ENCODE measurements around the gene SLC35A2.
A peak's percentile ranks its signal among the peaks of the same experiment; 100 is the strongest.

Gene SLC35A2

DNA sequence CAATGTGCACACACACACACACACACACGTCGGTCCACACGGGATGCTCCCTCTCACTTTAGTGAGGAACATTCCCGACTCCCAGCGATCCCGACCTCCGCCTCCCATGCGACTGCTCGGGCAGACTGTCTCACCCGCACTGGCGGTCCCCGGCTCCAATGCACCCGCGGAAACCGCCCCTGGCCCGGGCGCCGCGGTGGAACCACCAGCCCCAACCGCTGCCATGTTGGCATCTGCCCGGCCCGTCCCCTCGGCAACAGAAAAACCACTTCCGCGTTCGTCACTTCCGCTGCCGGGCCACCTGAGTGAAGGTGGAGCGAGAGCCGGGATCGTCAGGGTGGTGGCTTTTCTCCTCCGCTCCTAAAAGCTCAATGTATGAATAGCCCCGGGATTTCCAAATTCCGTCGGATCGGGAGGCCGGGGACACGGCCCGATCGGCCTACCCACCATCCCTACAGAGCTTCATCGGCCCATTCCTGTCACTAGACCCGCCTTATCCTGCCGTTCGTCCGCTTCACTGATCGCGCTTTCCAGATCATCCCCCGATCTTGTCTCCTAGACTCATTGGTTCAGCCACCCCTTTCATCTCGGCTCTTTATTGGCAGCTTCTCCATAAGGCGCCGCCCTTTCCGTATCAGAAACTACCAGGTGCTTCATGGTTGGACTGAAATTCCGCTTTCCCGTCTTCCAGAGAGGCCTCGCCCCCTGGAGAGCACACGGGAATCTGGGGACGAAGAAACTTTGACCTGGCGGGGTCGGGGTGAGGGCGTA, at the start of gene SLC35A2:
SLC35A2 (minus strand) TSS at position 235 of the 771 bp plus-strand sequence; CDS start at position 225, 10 bp downstream.
- peak; percentile 1 to 86 (median 58) for DNase-seq

DNA sequence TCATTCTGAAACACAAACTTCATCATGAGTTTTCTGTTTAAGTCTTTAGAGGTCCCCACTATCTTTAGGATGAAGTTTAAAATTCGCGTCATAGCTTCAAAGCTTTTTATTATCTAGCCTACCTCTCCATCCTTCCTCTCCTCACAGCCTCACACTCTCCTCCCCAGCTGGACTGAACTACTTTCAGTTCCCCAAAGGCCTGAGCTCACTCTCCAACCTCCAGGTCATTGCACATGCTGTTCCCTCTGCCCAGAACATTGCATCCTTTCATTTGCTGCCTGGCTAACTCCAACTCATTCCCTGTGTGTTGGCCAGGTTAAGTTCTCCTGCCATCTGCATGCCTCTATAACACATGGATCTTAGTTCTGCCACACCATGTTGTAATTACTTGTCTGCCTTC, 48.8 kb upstream of the SLC35A2 start:
- peak in 1 of 56 donors; percentile 0 for DNase-seq

DNA sequence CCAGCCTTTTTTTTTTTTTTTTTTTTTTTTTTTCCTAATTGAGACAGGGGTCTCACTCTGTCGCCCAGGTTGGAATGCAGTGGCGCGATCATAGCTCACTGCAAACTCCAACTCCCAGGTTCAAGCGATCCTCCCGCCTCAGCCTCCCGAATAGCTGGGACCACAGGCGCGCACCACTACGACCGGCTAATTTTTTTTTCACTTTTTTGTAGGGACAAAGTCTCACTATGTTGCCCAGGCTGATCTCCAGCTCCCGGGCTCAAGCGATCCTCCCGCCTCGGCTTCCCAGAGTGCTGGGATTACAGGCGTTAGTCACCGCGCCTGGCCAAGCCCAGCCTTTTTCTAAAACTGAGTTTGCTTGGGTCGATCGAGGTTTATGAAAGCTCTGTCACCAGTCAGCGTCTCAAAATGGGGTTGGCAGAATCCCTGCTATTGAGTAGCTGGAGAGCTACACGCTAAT, 47.2 kb upstream of the SLC35A2 start:
- peak in 11 of 56 donors; percentile 7 to 58 (median 18) for DNase-seq

DNA sequence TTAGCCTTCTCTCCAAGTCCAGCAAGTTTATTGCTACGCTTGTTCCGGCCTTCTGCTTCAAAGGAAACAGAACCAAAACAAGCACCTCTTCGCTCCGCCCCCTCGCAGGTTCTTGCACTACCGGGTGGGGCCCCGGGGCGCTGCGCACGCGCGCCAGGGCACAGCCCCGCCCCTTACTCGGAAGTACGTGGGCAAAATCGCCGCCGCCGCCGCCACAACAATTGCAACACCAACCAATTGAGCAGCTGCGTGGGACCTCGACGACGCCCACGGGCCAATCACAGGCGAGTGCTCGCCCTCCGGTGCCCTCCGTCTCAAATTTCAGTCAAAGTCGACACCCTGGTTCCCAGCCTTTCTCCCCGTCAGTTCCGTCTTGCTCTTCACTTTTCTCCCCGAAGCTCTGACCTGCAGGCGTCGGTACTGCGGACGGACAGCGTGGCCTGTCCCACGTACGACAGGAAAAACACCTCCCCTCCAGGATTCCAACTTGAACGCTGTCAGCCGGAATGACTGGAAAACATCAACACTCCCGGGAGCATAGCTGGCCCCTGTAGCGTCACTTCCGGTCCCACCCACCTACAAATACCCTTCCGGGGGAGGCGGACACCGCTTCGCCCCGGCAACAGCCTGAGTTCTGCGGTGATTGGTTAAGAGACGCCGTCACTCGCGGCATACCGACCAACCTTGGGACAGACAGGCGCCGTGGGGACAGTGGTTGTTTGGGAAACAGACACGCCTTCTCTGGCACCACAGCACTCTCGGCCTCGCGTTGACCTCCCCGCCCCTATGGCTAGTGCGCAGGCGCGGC, 46.6 kb upstream of the SLC35A2 start:
- peak; percentile 33 to 98 (median 90) for DNase-seq

DNA sequence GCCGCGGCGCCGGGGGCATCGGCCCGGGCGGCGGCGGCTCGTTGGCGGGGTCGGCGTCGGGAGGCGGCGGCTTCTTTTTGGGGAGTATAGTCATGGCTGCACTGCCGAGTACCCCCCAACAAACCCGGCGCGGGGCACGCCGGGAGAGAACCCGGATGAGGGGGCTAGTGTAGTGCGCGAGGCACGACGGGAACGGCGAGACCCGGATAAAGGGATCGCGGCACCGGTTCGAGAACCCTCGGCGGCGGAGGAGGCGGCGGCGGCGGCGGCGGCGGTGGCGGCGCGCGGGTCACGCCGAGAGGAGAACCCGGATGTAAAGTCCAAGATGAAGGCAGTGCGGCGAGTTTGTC, 46.0 kb upstream of the SLC35A2 start, which contains the start of gene OTUD5:
OTUD5 (minus strand) TSS at position 131 of the 350 bp plus-strand sequence; CDS start at position 94, 37 bp downstream.
- peak in 48 of 56 donors; percentile 11 to 79 (median 54) for DNase-seq

DNA sequence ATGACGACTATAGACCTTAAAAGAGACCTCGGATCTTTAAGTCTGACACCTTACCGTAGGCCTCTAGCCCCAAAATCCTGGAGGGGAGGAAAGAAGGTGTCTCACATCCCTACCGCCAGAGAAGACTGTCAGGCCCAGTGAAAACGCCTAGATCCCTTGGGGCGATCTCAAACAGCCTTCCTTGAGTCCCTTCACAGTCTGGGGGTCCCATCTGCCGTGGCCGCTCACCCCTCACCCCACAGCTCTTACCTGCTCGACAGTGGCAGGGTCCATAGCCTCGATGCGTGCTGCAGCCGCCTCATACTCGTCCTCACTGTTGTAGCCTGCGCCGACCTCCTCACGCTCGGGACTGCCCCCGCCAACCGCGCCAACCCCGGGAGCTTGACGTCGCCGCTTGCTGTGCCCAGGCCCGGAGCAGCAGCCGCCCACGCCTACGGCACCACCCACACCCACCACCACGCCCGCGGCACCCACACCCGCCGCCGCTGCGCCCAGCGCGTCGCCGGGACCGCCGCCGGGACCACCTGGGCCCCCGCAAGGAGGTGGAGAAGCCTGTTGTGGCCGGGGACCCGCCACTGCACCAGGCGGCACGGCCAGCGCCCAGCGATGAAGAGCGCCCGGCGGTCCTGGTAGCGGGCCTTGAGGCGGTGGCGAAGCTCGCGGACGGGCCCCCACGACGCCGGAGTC, 45.4 kb upstream of the SLC35A2 start:
- peak in 2 of 56 donors; percentile 1 to 3 for DNase-seq

DNA sequence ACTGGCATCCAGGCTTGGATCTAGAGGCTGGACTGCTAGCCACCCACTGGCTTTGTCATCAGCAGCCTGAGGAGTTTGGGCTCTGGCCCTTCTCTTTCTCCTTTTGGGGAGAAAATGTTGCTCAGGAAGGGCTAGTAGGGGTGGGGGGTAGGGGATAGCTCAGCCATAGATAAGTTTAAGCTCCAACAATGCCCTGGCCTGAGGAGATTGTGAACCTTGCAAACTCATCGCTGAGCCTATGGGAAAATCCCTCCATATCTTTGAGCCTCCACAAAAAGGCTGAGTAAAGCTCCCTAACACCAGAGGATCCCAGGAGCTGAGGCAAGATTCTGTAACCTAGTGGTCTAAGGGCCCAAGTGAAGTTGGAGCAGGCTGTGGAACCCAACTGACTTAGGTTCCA, 37.1 kb upstream of the SLC35A2 start:
- no peak for DNase-seq

DNA sequence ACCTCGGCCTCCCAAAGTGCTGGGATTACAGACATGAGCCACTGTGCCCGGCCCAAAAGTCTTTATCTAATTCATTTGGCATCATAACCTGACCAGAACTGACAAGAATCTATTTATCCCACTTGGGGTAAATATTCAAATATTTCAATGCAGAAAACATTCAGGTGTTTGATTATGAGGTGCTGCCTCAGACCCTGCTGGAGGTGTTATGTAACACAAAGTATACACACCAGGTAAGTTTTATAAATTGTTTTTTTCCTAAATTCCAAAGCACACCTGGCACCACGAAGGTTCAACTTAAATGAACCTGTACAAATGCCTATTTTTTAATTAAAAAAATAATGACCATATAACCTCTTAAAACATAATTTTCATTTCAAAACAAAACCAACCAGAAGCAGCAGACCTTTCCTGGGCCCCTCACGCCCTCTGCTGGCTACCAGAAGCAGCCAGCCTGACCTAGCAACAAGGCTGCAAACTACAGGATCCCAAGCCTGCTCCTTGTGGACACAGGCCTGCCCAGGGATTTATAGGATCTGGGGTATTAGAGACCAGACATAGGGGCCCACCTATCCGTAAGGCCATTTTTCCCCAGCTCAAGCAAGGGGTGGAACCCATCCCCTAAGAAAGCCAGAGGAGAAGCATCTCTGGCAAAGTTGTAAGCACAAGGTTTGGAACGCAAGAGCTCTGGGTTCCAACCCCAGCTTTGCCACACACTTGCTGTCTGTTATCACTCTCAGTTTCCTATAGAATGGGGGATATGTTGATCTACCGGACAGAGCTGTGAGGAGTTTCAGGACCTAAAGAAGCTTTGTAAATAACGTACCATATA, 34.3 kb upstream of the SLC35A2 start:
- peak in 23 of 56 donors; percentile 0 to 41 (median 3) for DNase-seq

DNA sequence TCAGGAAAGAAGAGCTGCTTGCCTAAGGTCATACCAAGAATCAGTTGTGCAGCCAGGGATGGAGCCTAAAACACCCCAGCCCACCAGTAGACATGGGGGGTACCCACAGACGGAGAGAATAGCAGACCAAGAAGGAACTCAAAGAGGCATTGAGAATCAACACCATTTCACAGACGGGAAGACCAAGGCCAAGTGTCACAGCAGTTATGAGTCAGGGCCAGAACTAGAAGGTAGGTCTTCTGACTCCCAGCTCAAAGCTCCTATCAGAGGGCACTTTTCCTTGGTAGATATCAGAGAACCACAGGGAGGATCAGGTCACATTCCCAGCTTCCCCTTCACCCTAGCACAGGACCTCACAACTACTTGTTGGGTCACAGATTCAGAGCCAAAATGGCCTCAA, 31.4 kb upstream of the SLC35A2 start:
- no peak for DNase-seq

DNA sequence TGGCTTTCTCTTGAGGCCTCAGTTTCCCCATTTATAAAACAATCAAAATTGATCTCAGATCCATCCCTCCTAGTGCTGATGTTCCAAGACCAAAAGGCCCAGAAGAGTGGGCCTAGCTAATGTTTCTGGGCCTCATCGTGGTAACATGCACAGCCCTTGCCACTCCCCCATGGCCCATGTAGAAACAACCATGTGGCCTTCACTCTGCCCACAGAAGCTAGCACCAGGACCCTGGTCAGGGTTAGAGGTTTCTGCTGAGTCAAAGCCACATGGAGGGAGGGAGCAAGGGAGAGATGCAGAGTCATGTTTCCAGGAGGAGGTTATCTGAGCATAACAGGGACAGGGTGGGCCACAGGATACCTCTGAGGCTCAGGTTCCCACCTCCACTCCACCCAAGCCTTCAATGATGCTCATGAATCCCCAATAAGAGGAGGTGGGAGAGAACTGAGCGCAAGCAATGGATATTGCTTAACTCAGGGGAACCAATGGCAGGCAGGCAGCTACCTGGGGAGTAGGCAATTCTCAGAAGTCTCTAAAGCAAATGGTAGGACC, 29.0 kb upstream of the SLC35A2 start:
- DNase-seq, result no peak

DNA sequence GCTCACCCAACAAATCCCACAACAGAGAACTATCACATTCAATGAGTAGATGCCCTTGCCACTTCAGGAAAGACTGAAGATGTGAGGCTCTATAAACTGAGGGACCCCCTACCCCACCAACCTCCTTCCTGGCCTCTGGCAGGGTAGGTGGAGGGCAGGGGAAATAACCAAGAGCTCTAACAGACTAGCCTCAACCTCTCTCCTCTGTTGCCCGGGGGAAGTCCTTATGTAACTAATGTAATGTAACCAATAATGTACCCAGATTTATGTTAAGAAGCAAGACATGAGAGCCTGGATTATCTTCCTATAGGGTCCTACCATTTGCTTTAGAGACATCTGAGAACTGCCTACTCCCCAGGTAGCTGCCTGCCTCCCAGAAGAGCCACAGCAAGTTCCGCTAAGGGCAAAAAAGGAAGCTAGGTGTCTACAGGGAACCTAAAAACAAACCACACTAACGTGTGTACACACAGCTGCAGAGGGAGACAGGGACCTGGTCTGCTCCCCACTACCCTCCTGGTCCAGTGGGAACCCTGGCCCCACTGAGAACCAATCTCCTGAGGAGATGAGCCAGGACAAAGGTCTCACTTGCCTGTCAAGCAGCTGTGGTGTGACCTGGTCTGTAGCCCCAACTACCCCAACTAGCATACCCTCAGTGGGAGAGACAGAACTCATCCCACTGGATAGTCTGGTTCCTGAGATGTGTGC, 28.2 kb upstream of the SLC35A2 start:
- DNase-seq, result no peak

DNA sequence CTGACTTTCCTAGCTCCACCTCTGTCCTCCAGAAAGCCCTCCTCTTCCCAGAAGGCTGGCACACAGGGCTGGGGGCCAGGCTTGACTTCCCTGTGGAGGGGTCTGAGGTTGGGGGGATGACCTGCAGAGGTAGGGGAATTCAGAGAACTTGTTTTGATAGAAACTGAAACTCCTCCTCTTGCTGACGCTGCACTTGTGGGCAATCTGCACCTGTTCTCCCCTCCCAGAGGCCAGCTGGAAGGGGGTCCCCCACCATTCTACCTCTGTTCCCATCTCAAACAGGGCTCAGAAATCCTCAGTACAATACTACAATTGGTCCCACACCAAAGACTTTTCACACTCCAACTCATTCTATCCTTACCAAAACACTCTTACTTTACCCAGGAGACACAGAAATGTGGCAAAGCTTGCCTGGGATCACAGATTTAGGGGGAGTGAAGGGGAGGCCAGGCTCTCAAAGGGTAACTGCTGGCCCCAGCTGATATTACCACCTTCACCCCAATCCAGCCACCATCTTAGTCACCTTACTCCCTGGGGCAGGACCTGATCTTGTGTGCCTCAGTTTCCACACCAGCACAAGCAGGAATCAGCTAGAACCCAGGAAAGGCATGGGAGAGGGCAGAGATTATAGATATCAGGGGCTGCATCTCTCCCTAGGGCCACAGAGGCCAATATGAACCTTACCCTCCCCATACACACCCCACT, 27.4 kb upstream of the SLC35A2 start:
- DNase-seq, result no peak

DNA sequence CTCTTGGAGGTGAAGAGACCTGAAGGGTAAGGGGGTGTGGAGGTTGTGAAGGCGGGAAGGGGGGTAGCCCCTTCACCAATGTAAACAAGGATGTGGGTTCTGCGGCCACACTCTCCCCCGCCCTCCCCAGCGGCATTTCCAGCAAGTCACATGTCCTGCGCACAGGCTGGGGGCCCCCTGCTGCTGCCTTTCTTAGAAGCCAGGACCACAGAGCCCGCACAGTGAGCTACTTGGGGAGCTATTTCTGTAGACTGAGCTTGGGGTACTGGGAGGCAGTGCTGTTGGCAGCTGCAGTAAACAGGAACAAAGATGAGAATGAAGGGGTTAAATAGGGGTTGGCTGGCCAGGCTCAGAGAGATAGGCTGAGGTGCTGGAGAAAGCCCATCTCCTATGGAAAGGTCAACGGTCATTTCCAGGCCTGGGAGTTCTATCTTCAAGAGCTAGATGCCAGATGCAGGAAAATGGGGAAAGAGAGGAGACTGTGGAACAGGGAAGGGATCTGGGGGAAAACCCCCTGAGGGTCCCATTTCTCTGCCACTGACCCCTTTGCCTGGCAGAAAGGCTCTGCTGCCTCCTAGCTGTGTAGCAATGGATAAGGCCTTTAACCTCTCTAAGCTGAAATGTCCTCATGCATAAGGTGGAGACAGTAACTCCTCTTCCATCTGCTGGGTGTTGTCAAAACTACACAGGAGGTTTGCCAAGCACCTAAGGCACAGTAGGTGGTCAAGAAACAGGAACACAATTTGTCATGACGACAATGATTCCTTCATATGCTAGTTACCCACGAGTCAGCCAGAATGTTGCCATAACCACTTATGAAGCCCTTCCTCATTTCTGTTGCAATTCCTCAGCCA, 25.8 kb upstream of the SLC35A2 start:
- peak in 11 of 56 donors; percentile 0 to 11 (median 2) for DNase-seq

DNA sequence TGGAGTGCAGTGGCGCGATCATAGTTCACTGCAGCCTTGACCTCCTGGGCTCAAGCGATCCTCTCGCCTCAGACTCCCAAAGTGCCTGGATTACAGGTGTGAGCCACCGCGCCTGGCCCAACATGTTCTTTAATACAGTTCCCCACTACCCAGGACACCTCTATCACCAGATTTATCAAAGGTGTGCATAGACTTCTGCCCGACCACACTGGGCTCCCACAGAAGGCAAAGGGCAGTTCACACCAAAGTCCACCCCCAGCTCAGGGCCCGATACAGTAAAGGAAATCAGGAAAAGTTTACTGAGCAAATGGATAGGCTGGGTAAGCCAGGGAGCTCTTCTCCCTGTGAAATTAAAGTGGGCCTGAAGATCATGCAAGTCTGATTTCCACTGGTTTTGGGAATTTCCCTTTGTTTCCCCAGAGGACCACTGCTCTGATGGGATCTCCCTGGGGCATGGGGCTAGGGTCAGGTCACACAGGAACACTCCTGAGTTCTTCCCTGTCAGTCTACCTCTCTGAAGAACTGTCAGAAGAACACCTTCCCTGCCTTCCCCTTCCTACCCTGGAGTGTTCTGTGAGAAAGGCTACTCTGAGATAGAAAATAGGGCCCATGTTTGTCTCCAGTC, 25.1 kb upstream of the SLC35A2 start:
- DNase-seq, result no peak

DNA sequence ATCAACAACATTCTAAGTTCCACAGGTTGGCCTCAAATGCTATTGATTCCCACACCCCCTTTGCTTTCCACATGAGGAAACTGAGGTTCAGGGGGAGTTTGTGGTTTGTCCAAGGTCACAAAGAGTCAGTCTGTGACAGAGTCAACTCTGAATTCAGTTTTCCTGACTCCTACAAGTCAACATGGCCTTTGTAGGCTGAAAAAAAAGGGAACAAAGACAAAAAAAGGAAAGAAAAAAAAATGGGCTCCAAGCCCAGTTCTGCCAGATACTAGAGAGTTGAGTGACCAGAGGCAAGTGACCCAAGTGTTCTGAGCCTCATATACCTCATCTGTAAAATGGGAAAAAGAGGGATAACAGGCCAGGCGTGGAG, 23.8 kb upstream of the SLC35A2 start:
- DNase-seq, result no peak

DNA sequence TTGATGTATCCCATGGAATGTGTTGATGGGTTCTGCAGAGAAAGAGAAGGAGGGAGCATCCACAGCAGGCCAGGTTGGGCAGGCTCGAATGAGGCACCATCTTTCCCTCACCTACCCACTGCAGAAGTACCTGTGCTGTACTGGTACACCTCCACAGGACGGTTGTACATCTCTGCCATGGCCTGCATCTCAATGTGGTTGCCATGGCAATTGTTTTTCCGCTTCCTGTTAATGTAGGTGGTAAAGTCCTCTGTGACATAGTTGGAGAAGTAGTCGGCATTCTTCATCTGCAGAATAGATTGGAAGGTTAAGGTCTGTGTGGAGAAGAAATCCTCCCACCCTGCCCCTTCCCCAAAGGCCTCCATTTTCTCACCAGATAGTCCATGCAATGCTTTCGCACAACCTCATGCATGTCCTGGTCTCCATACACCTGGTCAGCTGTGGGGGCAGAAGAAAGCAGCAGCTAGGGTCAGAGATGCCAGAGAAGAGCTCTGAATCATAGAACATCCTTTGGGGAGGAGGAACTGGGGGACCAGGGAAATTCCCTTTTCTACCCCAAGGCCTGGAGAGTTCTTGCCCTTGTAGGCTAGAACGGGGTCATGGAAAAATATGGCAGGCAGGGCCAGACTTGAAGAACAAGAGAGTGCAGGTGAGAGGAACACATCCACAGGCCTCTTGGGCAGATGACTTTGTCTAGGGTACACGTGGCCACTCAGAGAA, 23.3 kb upstream of the SLC35A2 start:
- no peak for DNase-seq

DNA sequence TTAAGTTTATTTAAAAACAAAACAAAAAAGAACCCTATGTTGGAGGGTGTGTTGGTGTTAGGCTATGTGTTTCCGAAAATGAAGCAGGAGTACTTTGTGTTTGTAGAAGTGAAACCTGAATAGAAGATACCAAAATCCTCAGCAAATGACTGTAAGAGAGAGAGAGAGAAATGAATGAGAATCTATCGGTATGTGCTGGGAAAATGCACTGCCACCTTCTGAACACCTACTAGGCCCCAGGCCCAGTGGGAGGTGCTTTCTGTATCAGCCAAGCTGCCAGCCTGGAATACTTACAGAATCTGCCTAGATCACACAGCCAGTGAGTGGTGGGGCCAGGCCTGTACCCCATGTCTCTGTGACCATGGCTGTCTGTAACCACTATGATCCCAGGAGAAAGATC, 22.3 kb upstream of the SLC35A2 start:
- DNase-seq, result no peak
